ENCODE measurements around the gene EBP. TPM values are rescaled to one million over a fixed set of nuclear protein-coding genes. Genes with fewer than 3 reads are reported as not detected.

Gene EBP
- total and polyA plus RNA-seq, 5 donors from 2014 or later = 56.8 to 126 (median 103) TPM

- ATAC-seq (ENCODE audit: low read depth in 2 of 2) = no peak
- Mint-ChIP-seq H3K4me3 (peak overlapping the region in 2 of 4 donors; percentile 29 to 78), H3K36me3 (peaks cover 9% of the 10 kb centered on the region), H3K27me3 (no peaks in the 10 kb centered on the region), H3K4me1 (no peaks in the 10 kb centered on the region), H3K9me3 (no peaks in the 10 kb centered on the region), H3K27ac (no peak overlapping the region)
- no peak for DNase-seq
- H3K27ac ChIP-seq (ENCODE audit: insufficient read depth, low read length, poor library complexity, severe bottlenecking) = no peak overlapping the region
- peaks cover 19% of the 10 kb centered on the region for H3K36me3 ChIP-seq (ENCODE audit: control insufficient read depth, insufficient read depth, low read length)
- no peaks in the 10 kb centered on the region for H3K27me3 ChIP-seq (ENCODE audit: control insufficient read depth, insufficient read depth, low read length)
- no peak overlapping the region for H3K4me3 ChIP-seq (ENCODE audit: low read depth, low read length)
- H3K9me3 ChIP-seq (ENCODE audit: control insufficient read depth in 2 of 2, low read length in 2 of 2) = no peaks in the 10 kb centered on the region
- H3K4me1 ChIP-seq (ENCODE audit: control insufficient read depth, insufficient read depth, low read length, poor library complexity, severe bottlenecking) = peaks cover 6% of the 10 kb centered on the region
Observed at GRCh38 chrX:48560681-48561080, 39.1 kb downstream of the EBP start.

DNA sequence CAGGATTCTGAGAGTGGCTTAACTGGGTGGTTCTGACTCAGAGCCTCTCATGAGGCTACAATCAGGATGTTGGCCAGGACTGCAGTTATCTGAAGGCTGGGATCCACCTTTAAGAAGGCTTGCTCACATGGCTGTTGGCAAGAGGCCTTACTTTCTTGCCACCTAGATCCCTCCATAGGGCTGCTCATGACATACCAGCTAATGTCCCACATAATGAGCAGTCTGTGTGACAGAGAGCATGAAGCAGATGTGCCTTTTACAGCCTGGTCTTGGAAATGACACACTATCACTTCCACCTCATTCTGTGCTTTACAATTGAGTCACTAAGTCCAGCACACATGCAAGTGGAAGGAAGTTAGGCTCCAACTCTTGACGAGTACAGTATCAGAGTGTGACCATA is 48.4 kb downstream of the EBP start:
- DNase-seq (peak in 1 of 3 donors; percentile 59), ATAC-seq (ENCODE audit: low read depth in 2 of 2) (no peak)
- Histone ChIP-seq H3K9me3 (ENCODE audit: control insufficient read depth in 2 of 2, low read length in 2 of 2) (no peaks in the 10 kb centered on the region), H3K36me3 (ENCODE audit: control insufficient read depth, insufficient read depth, low read length) (no peaks in the 10 kb centered on the region), H3K27me3 (ENCODE audit: control insufficient read depth, insufficient read depth, low read length) (no peaks in the 10 kb centered on the region), H3K4me1 (ENCODE audit: control insufficient read depth, insufficient read depth, low read length, poor library complexity, severe bottlenecking) (peaks cover 4% of the 10 kb centered on the region), H3K27ac (ENCODE audit: insufficient read depth, low read length, poor library complexity, severe bottlenecking) (no peak overlapping the region), H3K4me3 (ENCODE audit: low read depth, low read length) (no peak overlapping the region)
- H3K36me3 Mint-ChIP-seq = no peaks in the 10 kb centered on the region
- H3K27me3 Mint-ChIP-seq = no peaks in the 10 kb centered on the region
- peaks cover 0 to 10% (median 5%) of the 10 kb centered on the region in 4 donors for H3K4me1 Mint-ChIP-seq
- H3K27ac Mint-ChIP-seq = no peak overlapping the region
- H3K9me3 Mint-ChIP-seq = no peaks in the 10 kb centered on the region
- no peak overlapping the region for H3K4me3 Mint-ChIP-seq

GRCh38 chrX:48573690-48574269 is 52.2 kb downstream of the EBP start:
- Mint-ChIP-seq H3K4me1 (peaks cover 0 to 30% (median 7%) of the 10 kb centered on the region in 4 donors), H3K9me3 (no peaks in the 10 kb centered on the region), H3K4me3 (peak overlapping the region; percentile 98 to 99 (median 98)), H3K27ac (peak overlapping the region; percentile 98 to 100 (median 99)), H3K27me3 (no peaks in the 10 kb centered on the region), H3K36me3 (peaks cover 2% of the 10 kb centered on the region)
- Histone ChIP-seq H3K4me1 (ENCODE audit: control insufficient read depth, insufficient read depth, low read length, poor library complexity, severe bottlenecking) (peaks cover 18% of the 10 kb centered on the region), H3K4me3 (ENCODE audit: low read depth, low read length) (peak overlapping the region; percentile 79), H3K27me3 (ENCODE audit: control insufficient read depth, insufficient read depth, low read length) (no peaks in the 10 kb centered on the region), H3K36me3 (ENCODE audit: control insufficient read depth, insufficient read depth, low read length) (peaks cover 25% of the 10 kb centered on the region), H3K9me3 (ENCODE audit: control insufficient read depth in 2 of 2, low read length in 2 of 2) (no peaks in the 10 kb centered on the region), H3K27ac (ENCODE audit: insufficient read depth, low read length, poor library complexity, severe bottlenecking) (peak overlapping the region; percentile 99)
- ATAC-seq (ENCODE audit: low read depth in 2 of 2) = no peak
- peak in 1 of 3 donors; percentile 55 for DNase-seq

GRCh38 chrX:48574270-48575266 is 53.0 kb downstream of the EBP start, which contains the start of gene RBM3:
Gene RBM3 (plus strand): TSS chrX:48574484. CDS start chrX:48575181, 697 bp downstream.
- Histone ChIP-seq H3K4me1 (ENCODE audit: control insufficient read depth, insufficient read depth, low read length, poor library complexity, severe bottlenecking) (peaks cover 18% of the 10 kb centered on the region), H3K27ac (ENCODE audit: insufficient read depth, low read length, poor library complexity, severe bottlenecking) (peak within 1 kb of the TSS; percentile 99), H3K9me3 (ENCODE audit: control insufficient read depth in 2 of 2, low read length in 2 of 2) (no peaks in the 10 kb centered on the region), H3K4me3 (ENCODE audit: low read depth, low read length) (peak within 1 kb of the TSS; percentile 88), H3K27me3 (ENCODE audit: control insufficient read depth, insufficient read depth, low read length) (no peaks in the 10 kb centered on the region), H3K36me3 (ENCODE audit: control insufficient read depth, insufficient read depth, low read length) (peaks cover 32% of the 10 kb centered on the region)
- Mint-ChIP-seq H3K4me1 (peaks cover 0 to 30% (median 7%) of the 10 kb centered on the region in 4 donors), H3K9me3 (no peaks in the 10 kb centered on the region), H3K36me3 (peaks cover 5% of the 10 kb centered on the region), H3K27ac (peak within 1 kb of the TSS; percentile 98 to 100 (median 99)), H3K27me3 (no peaks in the 10 kb centered on the region), H3K4me3 (peak within 1 kb of the TSS; percentile 98 to 99 (median 98))
- ATAC-seq (ENCODE audit: low read depth in 2 of 2) = peak; percentile 96 to 97
- DNase-seq = peak; percentile 89 to 97 (median 94)

- Mint-ChIP-seq H3K27ac (peak overlapping the region in 2 of 3 donors; percentile 52 to 100), H3K4me3 (peak overlapping the region in 3 of 4 donors; percentile 34 to 98 (median 74)), H3K27me3 (no peaks in the 10 kb centered on the region), H3K4me1 (peaks cover 0 to 30% (median 8%) of the 10 kb centered on the region in 4 donors), H3K9me3 (no peaks in the 10 kb centered on the region), H3K36me3 (peaks cover 5% of the 10 kb centered on the region)
- peak overlapping the region; percentile 99 for H3K27ac ChIP-seq (ENCODE audit: insufficient read depth, low read length, poor library complexity, severe bottlenecking)
- ATAC-seq (ENCODE audit: low read depth in 2 of 2) = no peak
- H3K27me3 ChIP-seq (ENCODE audit: control insufficient read depth, insufficient read depth, low read length) = no peaks in the 10 kb centered on the region
- H3K4me3 ChIP-seq (ENCODE audit: low read depth, low read length) = peak overlapping the region; percentile 88
- peaks cover 18% of the 10 kb centered on the region for H3K4me1 ChIP-seq (ENCODE audit: control insufficient read depth, insufficient read depth, low read length, poor library complexity, severe bottlenecking)
- H3K9me3 ChIP-seq (ENCODE audit: control insufficient read depth in 2 of 2, low read length in 2 of 2) = no peaks in the 10 kb centered on the region
- no peak for DNase-seq
- peaks cover 36% of the 10 kb centered on the region for H3K36me3 ChIP-seq (ENCODE audit: control insufficient read depth, insufficient read depth, low read length)
Observed at GRCh38 chrX:48575642-48576041, 54.0 kb downstream of the EBP start.

DNA sequence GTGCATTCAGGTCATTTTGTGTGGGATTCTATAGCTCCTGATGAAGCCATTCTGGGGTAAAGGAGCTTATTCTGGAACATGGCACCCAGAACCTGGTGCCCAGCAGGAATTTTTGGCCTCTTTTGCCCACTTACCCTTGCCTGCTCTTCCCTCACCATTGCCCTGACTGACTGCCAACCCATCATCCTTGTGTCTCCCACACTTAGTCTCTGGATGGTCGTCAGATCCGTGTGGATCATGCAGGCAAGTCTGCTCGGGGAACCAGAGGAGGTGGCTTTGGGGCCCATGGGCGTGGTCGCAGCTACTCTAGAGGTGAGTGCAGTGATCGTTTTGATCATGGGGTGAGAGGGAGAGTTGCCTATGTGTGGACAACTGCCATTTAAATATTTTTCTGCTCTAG is 54.5 kb downstream of the EBP start:
- ATAC-seq (ENCODE audit: low read depth in 2 of 2) = no peak
- no peak overlapping the region for H3K4me3 ChIP-seq (ENCODE audit: low read depth, low read length)
- Mint-ChIP-seq H3K4me3 (peak overlapping the region; percentile 7 to 98 (median 78)), H3K27me3 (no peaks in the 10 kb centered on the region), H3K4me1 (peaks cover 0 to 30% (median 8%) of the 10 kb centered on the region in 4 donors), H3K9me3 (no peaks in the 10 kb centered on the region), H3K27ac (peak overlapping the region; percentile 26 to 100 (median 52)), H3K36me3 (peaks cover 5% of the 10 kb centered on the region)
- H3K9me3 ChIP-seq (ENCODE audit: control insufficient read depth in 2 of 2, low read length in 2 of 2) = no peaks in the 10 kb centered on the region
- peaks cover 18% of the 10 kb centered on the region for H3K4me1 ChIP-seq (ENCODE audit: control insufficient read depth, insufficient read depth, low read length, poor library complexity, severe bottlenecking)
- peak overlapping the region; percentile 99 for H3K27ac ChIP-seq (ENCODE audit: insufficient read depth, low read length, poor library complexity, severe bottlenecking)
- DNase-seq = no peak
- H3K27me3 ChIP-seq (ENCODE audit: control insufficient read depth, insufficient read depth, low read length) = no peaks in the 10 kb centered on the region
- H3K36me3 ChIP-seq (ENCODE audit: control insufficient read depth, insufficient read depth, low read length) = peaks cover 36% of the 10 kb centered on the region

All from CD4-positive, CD25-positive, alpha-beta regulatory T cell (primary cell).